IMR-90 (cell line): ENCODE results near the gene INPP5D. TPM values are rescaled to one million over a fixed set of nuclear protein-coding genes. Genes with fewer than 3 reads are reported as not detected.

Experiments used
- ATAC-seq: fragments of 200-7000 bp; cut with Tn5 transposase; 2 replicates; pipeline ENCODE4 v1.9.1; 2020; ENCODE audit warnings: low read depth, mild to moderate bottlenecking, moderate library complexity
- BruUV-seq: library from RNA; stranded (reverse); fragments of 400-500 nt; replicated peaks from 2 replicates; lab custom pipeline; 2021; lab: Mats Ljungman, UMichigan
- CTCF ChIA-PET: fragments of 300-600 bp; formaldehyde crosslinking; extraction: SDS; loops from one replicate; lab custom pipeline; 2021; ENCODE audit warnings: antibody characterized with exemption; lab: Yijun Ruan, JAX
- POLR2A ChIA-PET: fragments of 300-600 bp; sonication (Branson Sonifier 250); formaldehyde crosslinking; loops from one replicate; lab custom pipeline; 2022; ENCODE audit warnings: antibody characterized with exemption; ENCODE audit not compliant: unreplicated experiment; lab: Charles Lee
- DNase-seq: peaks from one replicate; pipeline ENCODE4 v3.0.0; 2013
- H2AFZ ChIP-seq: replicated peaks from 2 replicates; pipeline ENCODE3; 2013; ENCODE audit warnings: low read length, mild to moderate bottlenecking; ENCODE audit not compliant: poor library complexity
- H2AK5ac ChIP-seq: 2 replicates; pipeline ENCODE4 v1.6.1; 2013; ENCODE audit warnings: low read depth, low read length, inconsistent platforms
- H2AK9ac ChIP-seq: replicated peaks from 2 replicates; pipeline ENCODE3; 2013; ENCODE audit warnings: mild to moderate bottlenecking, low read depth, low read length, moderate library complexity; ENCODE audit not compliant: poor library complexity
- H2BK120ac ChIP-seq: 2 replicates; pipeline ENCODE4 v1.6.1; 2013; ENCODE audit warnings: low read depth, low read length, inconsistent platforms
- H2BK15ac ChIP-seq: 3 replicates; pipeline ENCODE4 v1.6.1; 2013; ENCODE audit warnings: low read depth, low read length, inconsistent platforms
- H2BK20ac ChIP-seq: 2 replicates; pipeline ENCODE4 v1.6.1; 2013; ENCODE audit warnings: low read depth, mild to moderate bottlenecking, inconsistent platforms, low read length, moderate library complexity
- H2BK5ac ChIP-seq: 2 replicates; pipeline ENCODE4 v1.6.1; 2013; ENCODE audit warnings: mild to moderate bottlenecking, low read depth, low read length, inconsistent platforms; ENCODE audit not compliant: poor library complexity, severe bottlenecking
- H3K14ac ChIP-seq: replicated peaks from 2 replicates; pipeline ENCODE4 v1.6.1; 2013; ENCODE audit warnings: low read depth, low read length, inconsistent platforms
- H3K18ac ChIP-seq: 2 replicates; pipeline ENCODE4 v1.6.1; 2013; ENCODE audit warnings: low read depth, low read length, control low read depth
- H3K23ac ChIP-seq: 2 replicates; pipeline ENCODE4 v1.6.1; 2013; ENCODE audit warnings: low read depth, low read length, inconsistent platforms
- H3K27ac ChIP-seq: 2 replicates; pipeline ENCODE4 v1.5.1; 2013; ENCODE audit warnings: mild to moderate bottlenecking, control low read depth, low read length; ENCODE audit not compliant: insufficient read depth
- H3K27me3 ChIP-seq: 2 replicates; pipeline ENCODE4 v1.6.1; 2013; ENCODE audit warnings: low read length; ENCODE audit not compliant: control insufficient read depth, insufficient read depth
- H3K36me3 ChIP-seq: 2 replicates; pipeline ENCODE4 v1.6.1; 2013; ENCODE audit warnings: low read length, mixed read lengths; ENCODE audit not compliant: control insufficient read depth, insufficient read depth
- H3K4ac ChIP-seq: 2 replicates; pipeline ENCODE4 v1.6.1; 2013; ENCODE audit warnings: low read depth, low read length, inconsistent platforms
- H3K4me1 ChIP-seq: 2 replicates; pipeline ENCODE4 v1.6.1; 2013; ENCODE audit warnings: low read length, mixed read lengths; ENCODE audit not compliant: control insufficient read depth, insufficient read depth
- H3K4me2 ChIP-seq: 2 replicates; pipeline ENCODE4 v1.6.1; 2013; ENCODE audit warnings: low read depth, mild to moderate bottlenecking, control low read depth, low read length, moderate library complexity
- H3K4me3 ChIP-seq: 2 replicates; pipeline ENCODE4 v1.5.1; 2013; ENCODE audit warnings: low read depth, mild to moderate bottlenecking, control low read depth, low read length, moderate library complexity; ENCODE audit not compliant: insufficient read depth
- H3K56ac ChIP-seq: 2 replicates; pipeline ENCODE4 v1.6.1; 2013; ENCODE audit warnings: low read length, inconsistent platforms; ENCODE audit not compliant: insufficient read depth; ENCODE audit errors: extremely low read depth
- H3K79me1 ChIP-seq, 2 experiments: 2 replicates each; pipeline ENCODE4 v1.6.1; 2013; ENCODE audit warnings: low read length in 2 of 2, inconsistent platforms in 1 of 2, low read depth in 1 of 2
- H3K9ac ChIP-seq: 2 replicates; pipeline ENCODE4 v1.6.1; 2013; ENCODE audit warnings: low read depth, low read length, control low read depth
- H3K9me1 ChIP-seq: 2 replicates; pipeline ENCODE4 v1.6.1; 2013; ENCODE audit warnings: low read length, inconsistent platforms; ENCODE audit not compliant: insufficient read depth
- H3K9me3 ChIP-seq: 2 replicates; pipeline ENCODE4 v1.6.1; 2013; ENCODE audit warnings: low read length; ENCODE audit not compliant: control insufficient read depth, insufficient read depth
- H4K20me1 ChIP-seq: 2 replicates; pipeline ENCODE4 v1.6.1; 2013; ENCODE audit warnings: low read length, inconsistent platforms; ENCODE audit not compliant: insufficient read depth
- H4K5ac ChIP-seq: 2 replicates; pipeline ENCODE4 v1.6.1; 2013; ENCODE audit warnings: mild to moderate bottlenecking, low read depth, low read length, control low read depth
- H4K8ac ChIP-seq, 2 experiments: 2 replicates each; pipeline ENCODE4 v1.6.1; 2013; ENCODE audit warnings: low read depth in 2 of 2, low read length in 2 of 2, control low read depth in 1 of 2, inconsistent platforms in 1 of 2
- H4K91ac ChIP-seq: 2 replicates; pipeline ENCODE4 v1.6.1; 2013; ENCODE audit warnings: low read depth, low read length, inconsistent platforms; ENCODE audit not compliant: insufficient read depth
- CEBPB ChIP-seq: IDR thresholded peaks from 2 replicates; pipeline ENCODE4 v1.6.1; 2012; ENCODE audit warnings: low read depth, low read length, improper control_type of control experiment
- ELK1 ChIP-seq: fragments of 150-350 bp; IDR thresholded peaks from 2 replicates; pipeline ENCODE4 v1.6.1; 2016; ENCODE audit warnings: low read depth, mild to moderate bottlenecking, low read length, moderate library complexity, borderline replicate concordance
- MAFK ChIP-seq: IDR thresholded peaks from 2 replicates; pipeline ENCODE4 v1.6.1; 2012; ENCODE audit warnings: low read depth, low read length, improper control_type of control experiment
- MAZ ChIP-seq: IDR thresholded peaks from 2 replicates; pipeline ENCODE4 v1.6.1; 2012; ENCODE audit warnings: low read depth, mild to moderate bottlenecking, low read length, improper control_type of control experiment, moderate library complexity, borderline replicate concordance
- MXI1 ChIP-seq: IDR thresholded peaks from 2 replicates; pipeline ENCODE4 v1.6.1; 2012; ENCODE audit warnings: low read depth, mild to moderate bottlenecking, low read length, moderate library complexity, borderline replicate concordance
- NFE2L2 ChIP-seq: fragments of 150-350 bp; IDR thresholded peaks from 2 replicates; pipeline ENCODE4 v1.6.1; 2016; ENCODE audit warnings: low read depth, mild to moderate bottlenecking, low read length
- RAD21 ChIP-seq: IDR thresholded peaks from 2 replicates; pipeline ENCODE4 v1.6.1; 2012; ENCODE audit warnings: low read length, improper control_type of control experiment
- RCOR1 ChIP-seq: IDR thresholded peaks from 2 replicates; pipeline ENCODE4 v1.6.1; 2012; ENCODE audit warnings: mild to moderate bottlenecking, low read length, improper control_type of control experiment; ENCODE audit not compliant: insufficient replicate concordance
- SMC3 ChIP-seq: fragments of 150-350 bp; IDR thresholded peaks from 2 replicates; pipeline ENCODE4 v1.6.1; 2016; ENCODE audit warnings: low read depth, mild to moderate bottlenecking, antibody characterized with exemption, low read length, moderate library complexity
- WGBS, 2 experiments: methylation state at CpG; one replicate each; pipeline versions ENCODE4 v1.1.5 to v1.1.7; 2013; ENCODE audit warnings: missing lambda C conversion rate in 2 of 2; ENCODE audit not compliant: insufficient read length in 1 of 2; ENCODE audit errors: extremely low coverage in 2 of 2; 5-methylcytosine and 5-hydroxymethylcytosine counted together
- dilution Hi-C: fragments of 300-500 bp; cut with HindIII; formaldehyde crosslinking; loops from one replicate; pipeline ENCODE4 v1.14.3; 2018; ENCODE audit warnings: low sequenced_read_pairs; ENCODE audit not compliant: unreplicated experiment
- in situ Hi-C: fragments of 300-500 bp; cut with MboI; formaldehyde crosslinking; loops from 3 replicates; pipeline ENCODE4 v1.14.3; 2019; ENCODE audit warnings: low sequenced_read_pairs, inconsistent platforms, mixed read lengths
- intact Hi-C: fragments of 100-400 bp; cut with micrococcal nuclease; formaldehyde crosslinking; loops from 2 replicates; pipeline ENCODE4 v1.10.0; 2022
- polyA plus RNA-seq, 3 experiments: library from polyadenylated mRNA; depleted of rRNA; stranded (reverse); fragments of >200 nt; gene quantifications; 2 replicates each; pipeline ENCODE4 v1.2.3, GENCODE V29; 2012; ENCODE audit warnings: low replicate concordance in 1 of 3
- total RNA-seq: library from RNA; depleted of rRNA; stranded (reverse); fragments of >200 nt; gene quantifications from 2 replicates; pipeline ENCODE4 v1.2.3, GENCODE V29; 2012

INPP5D gene
- total and polyA plus RNA-seq, 2 of the 4 experiments (the other 2 are of a cell fraction), result 0.18 to 0.29 TPM

- dilution Hi-C loops, result no loop called here
- CTCF ChIA-PET, result interaction anchor here (0.6 kb wide), 1 partner anchor 33 kb away, joined by 5 read pairs; no protein-coding TSS in a partner anchor
- TF ChIP-seq MAFK (no peak), SMC3 (no peak), RAD21 (no peak), MAZ (no peak), ELK1 (no peak), RCOR1 (no peak), MXI1 (no peak), CEBPB (no peak), NFE2L2 (no peak)
Observed at GRCh38 chr2:233193738-233194137, 133.6 kb downstream of the INPP5D start.

More at GRCh38 chr2:233193738-233194137, 133.6 kb downstream of the INPP5D start:
- intact Hi-C loops (no loop called here), in situ Hi-C loops (no loop called here)
- DNase-seq (no peak), ATAC-seq (no peak)
- no peak overlapping the region for H2AFZ ChIP-seq
- H2BK120ac ChIP-seq, result no peak overlapping the region
- H3K27ac ChIP-seq, result no peak overlapping the region
- H3K4me3 ChIP-seq, result no peak overlapping the region
- H3K18ac ChIP-seq, result no peak overlapping the region
- no peak overlapping the region for H4K91ac ChIP-seq
- H2BK20ac ChIP-seq, result no peak overlapping the region
- H3K4me1 ChIP-seq, result no peaks in the 10 kb centered on the region
- peaks cover 18% of the 10 kb centered on the region for H3K27me3 ChIP-seq
- no TSS peak for BruUV-seq
- no peak overlapping the region for H4K5ac ChIP-seq
- H3K9me1 ChIP-seq, result no peaks in the 10 kb centered on the region
- 69% methylated on average over 5 of the region's 11 CpGs; no CpG with 5 or more reads in 1 of the 2 experiments for WGBS, 2 experiments
- H3K9ac ChIP-seq, result no peak overlapping the region
- H2BK5ac ChIP-seq, result no peak overlapping the region
- H2AK5ac ChIP-seq, result no peak overlapping the region
- no peak overlapping the region for H4K8ac ChIP-seq
- H3K4me2 ChIP-seq, result no peak overlapping the region
- H3K79me1 ChIP-seq, result no peaks in the 10 kb centered on the region
- POLR2A ChIA-PET, result no interaction called here
- H3K4ac ChIP-seq, result no peak overlapping the region
- no peaks in the 10 kb centered on the region for H3K9me3 ChIP-seq
- no peaks in the 10 kb centered on the region for H4K20me1 ChIP-seq
- no peak overlapping the region for H2BK15ac ChIP-seq
- no peak overlapping the region for H3K56ac ChIP-seq
- H3K36me3 ChIP-seq, result no peaks in the 10 kb centered on the region
- H3K23ac ChIP-seq, result no peak overlapping the region
- H2AK9ac ChIP-seq, result no peak overlapping the region
- no peak overlapping the region for H3K14ac ChIP-seq
